ENCODE results near the gene RHO. TPM values are rescaled to one million over a fixed set of nuclear protein-coding genes. Genes with fewer than 3 reads are reported as not detected.

Gene RHO
- total and polyA plus RNA-seq, 2 donors (not counting 1 experiment from before 2014, with no cell fraction given), result 0.10 TPM; not detected in 1

- intact Hi-C loops (cut with micrococcal nuclease), result no loop called here
- H3K4me3 ChIP-seq (ENCODE audit: control extremely low read depth in 1 of 5, extremely low read depth in 1 of 5, insufficient read depth in 1 of 5, low read depth in 2 of 5, low read length in 4 of 5), result no peak overlapping the region
- H4K20me1 ChIP-seq (ENCODE audit: control insufficient read depth, insufficient read depth, low read length, poor library complexity, severe bottlenecking), result no peaks in the 10 kb centered on the region
- no peaks in the 10 kb centered on the region for H3K27me3 ChIP-seq (replicated peaks in 1 of 4; ENCODE audit: control extremely low read depth in 1 of 4, control insufficient read depth in 3 of 4, insufficient read depth in 4 of 4, low read length in 3 of 4)
- ChIA-PET POLR2A (interaction anchor here (0.8 to 2.1 kb wide), 4 partner anchors 11 to 102 kb away, joined by 3 to 13 read pairs (median 5); no protein-coding TSS in a partner anchor), CTCF (interaction anchor here (0.9 to 2.8 kb wide), 6 partner anchors 28 to 102 kb away, joined by 3 to 19 read pairs (median 4); no protein-coding TSS in a partner anchor)
- Mint-ChIP-seq H3K4me1 (peaks cover 21% of the 10 kb centered on the region), H3K27me3 (no peaks in the 10 kb centered on the region), H3K4me3 (peak overlapping the region; percentile 5), H3K9me3 (ENCODE audit: insufficient read depth) (no peaks in the 10 kb centered on the region), H3K27ac (peak overlapping the region; percentile 91)
- WGBS (ENCODE audit: insufficient coverage), result 95% methylated on average over 3 of the region's 8 CpGs
- no peak overlapping the region for H2AFZ ChIP-seq (ENCODE audit: insufficient read depth, low read depth, low read length, poor library complexity, severe bottlenecking)
- H3K4me1 ChIP-seq (ENCODE audit: control insufficient read depth in 2 of 2, insufficient read depth in 2 of 2, low read length in 2 of 2), result peaks cover 10 to 21% of the 10 kb centered on the region in 2 donors
- DNase-seq, result no peak
- H3K4me2 ChIP-seq (replicated peaks; ENCODE audit: low read depth, low read length, poor library complexity, severe bottlenecking), result peak overlapping the region; percentile 37
- H3K36me3 ChIP-seq (replicated peaks in 1 of 2; ENCODE audit: control extremely low read depth in 1 of 2, control insufficient read depth in 1 of 2, extremely low read depth in 1 of 2, insufficient read depth in 2 of 2, low read length in 1 of 2), result no peaks in the 10 kb centered on the region
- peak overlapping the region; percentile 23 to 44 for H3K27ac ChIP-seq (ENCODE audit: low read length in 2 of 2)
- H3K79me2 ChIP-seq (ENCODE audit: control insufficient read depth, insufficient read depth, low read length), result no peaks in the 10 kb centered on the region
- no peak overlapping the region for H3K9ac ChIP-seq (ENCODE audit: low read length)
- H3K9me3 ChIP-seq (ENCODE audit: control extremely low read depth in 1 of 3, control insufficient read depth in 2 of 3, insufficient read depth in 1 of 3, low read length in 2 of 3), result no peaks in the 10 kb centered on the region
- ATAC-seq (ENCODE audit: low read depth), result no peak
- TF ChIP-seq CTCF (IDR thresholded peaks at IDR 0.05) (no peak), EZH2 (IDR thresholded peaks at IDR 0.05; ENCODE audit: borderline replicate concordance, insufficient read depth, low read depth, low read length, poor library complexity, severe bottlenecking) (no peak)
Observed at GRCh38 chr3:129525341-129525968, 3.0 kb upstream of the RHO start.

All from B cell (primary cell).